Activated CD4-positive, CD25-positive, alpha-beta regulatory T cell treated with anti-CD3 and anti-CD28 coated beads, Interleukin-2, amount 50 U/mL, for 24 hours (primary cell): Measurements from ENCODE around the gene PDZD2.
A peak's percentile ranks its signal among the peaks of the same experiment; 100 is the strongest.

Source experiments
- ATAC-seq, 2 donors: fragments of 150-1000 bp; cut with Tn5 transposase; one replicate each; pipeline ENCODE4 v1.10.0; 2021; ENCODE audit warnings: mild to moderate bottlenecking in 1 of 2, moderate library complexity in 1 of 2

PDZD2 gene

DNA sequence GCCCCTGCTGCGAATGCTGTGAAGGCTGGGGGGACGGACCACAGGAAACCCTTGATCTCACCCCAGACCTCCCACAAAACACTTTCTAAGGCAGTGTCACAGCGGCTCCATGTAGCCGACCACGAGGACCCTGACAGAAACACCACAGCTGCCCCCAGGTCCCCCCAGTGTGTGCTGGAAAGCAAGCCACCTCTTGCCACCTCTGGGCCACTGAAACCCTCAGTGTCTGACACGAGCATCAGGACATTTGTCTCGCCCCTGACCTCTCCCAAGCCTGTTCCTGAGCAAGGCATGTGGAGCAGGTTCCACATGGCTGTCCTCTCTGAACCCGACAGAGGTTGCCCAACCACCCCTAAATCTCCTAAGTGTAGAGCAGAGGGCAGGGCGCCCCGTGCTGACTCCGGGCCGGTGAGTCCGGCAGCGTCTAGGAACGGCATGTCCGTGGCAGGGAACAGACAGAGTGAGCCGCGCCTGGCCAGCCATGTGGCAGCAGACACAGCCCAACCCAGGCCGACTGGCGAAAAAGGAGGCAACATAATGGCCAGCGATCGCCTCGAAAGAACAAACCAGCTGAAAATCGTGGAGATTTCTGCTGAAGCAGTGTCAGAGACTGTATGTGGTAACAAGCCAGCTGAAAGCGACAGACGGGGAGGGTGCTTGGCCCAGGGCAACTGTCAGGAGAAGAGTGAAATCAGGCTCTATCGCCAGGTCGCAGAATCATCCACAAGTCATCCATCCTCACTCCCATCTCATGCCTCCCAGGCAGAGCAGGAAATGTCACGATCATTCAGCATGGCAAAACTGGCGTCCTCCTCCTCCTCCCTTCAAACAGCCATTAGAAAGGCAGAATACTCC is 450.4 kb downstream of the PDZD2 start:
- no peak for ATAC-seq

- ATAC-seq, result no peak
Observed at GRCh38 chr5:32090026-32090754, 451.3 kb downstream of the PDZD2 start.

- no peak for ATAC-seq
Observed at GRCh38 chr5:32090755-32091128, 451.8 kb downstream of the PDZD2 start.

- peak; percentile 85 to 89 for ATAC-seq
Observed at GRCh38 chr5:32092938-32093812, 454.2 kb downstream of the PDZD2 start.

DNA sequence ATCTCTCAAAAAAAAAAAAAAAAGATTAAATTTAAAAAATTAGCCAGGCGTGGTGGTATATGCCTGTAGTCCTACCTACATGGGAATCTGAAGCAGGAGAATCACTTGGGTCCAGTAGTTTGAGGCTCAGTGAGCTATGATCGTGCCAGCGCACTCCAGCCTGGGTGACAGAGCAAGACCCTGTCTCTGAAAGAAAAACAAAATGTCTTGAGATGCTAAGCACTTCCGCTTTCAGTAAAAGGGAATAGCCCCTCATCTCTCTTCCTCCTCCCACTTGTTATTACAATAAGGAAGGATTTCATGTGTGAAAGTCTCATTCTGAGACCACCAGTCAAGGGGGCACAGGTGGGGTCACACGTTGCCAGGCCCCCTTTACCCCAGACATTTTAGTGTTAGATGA is 455.8 kb downstream of the PDZD2 start:
- ATAC-seq, result no peak

DNA sequence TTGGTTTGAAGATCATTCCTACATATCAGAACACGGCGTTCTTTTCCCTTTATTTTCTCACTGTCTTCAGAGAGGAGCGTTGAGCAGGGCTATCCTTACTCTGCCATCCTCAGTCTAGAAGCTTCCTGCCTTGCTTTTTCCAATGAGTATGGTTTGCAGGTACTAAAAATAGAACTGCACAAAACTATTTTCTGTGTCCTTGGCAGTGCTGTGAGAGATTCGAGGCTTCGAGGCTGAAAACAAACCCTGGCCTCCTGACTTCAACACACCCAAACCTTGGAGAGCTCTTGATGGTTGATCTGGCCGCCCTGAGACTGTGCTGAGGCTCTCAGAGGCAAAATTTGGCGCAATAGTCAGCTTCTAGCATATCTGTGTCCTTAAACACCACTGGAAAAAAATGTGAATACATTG is 456.3 kb downstream of the PDZD2 start:
- no peak for ATAC-seq

GRCh38 chr5:32096891-32097595 is 458.1 kb downstream of the PDZD2 start:
- no peak for ATAC-seq

DNA sequence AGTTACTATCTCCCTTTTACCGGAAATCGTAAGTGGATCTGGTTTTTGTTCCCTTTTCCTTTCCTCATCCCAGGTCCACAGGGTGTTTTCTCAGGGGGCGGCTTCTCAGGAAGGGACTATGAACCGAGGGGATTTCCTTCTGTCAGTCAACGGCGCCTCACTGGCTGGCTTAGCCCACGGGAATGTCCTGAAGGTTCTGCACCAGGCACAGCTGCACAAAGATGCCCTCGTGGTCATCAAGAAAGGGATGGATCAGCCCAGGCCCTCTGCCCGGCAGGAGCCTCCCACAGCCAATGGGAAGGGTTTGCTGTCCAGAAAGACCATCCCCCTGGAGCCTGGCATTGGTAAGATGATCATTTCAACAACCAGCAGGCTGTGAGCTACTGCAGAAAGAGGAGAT is 459.4 kb downstream of the PDZD2 start:
- ATAC-seq, result no peak

- ATAC-seq, result no peak
Observed at GRCh38 chr5:32098890-32099310, 460.0 kb downstream of the PDZD2 start.

- no peak for ATAC-seq
Observed at GRCh38 chr5:32099486-32100035, 460.6 kb downstream of the PDZD2 start.

DNA sequence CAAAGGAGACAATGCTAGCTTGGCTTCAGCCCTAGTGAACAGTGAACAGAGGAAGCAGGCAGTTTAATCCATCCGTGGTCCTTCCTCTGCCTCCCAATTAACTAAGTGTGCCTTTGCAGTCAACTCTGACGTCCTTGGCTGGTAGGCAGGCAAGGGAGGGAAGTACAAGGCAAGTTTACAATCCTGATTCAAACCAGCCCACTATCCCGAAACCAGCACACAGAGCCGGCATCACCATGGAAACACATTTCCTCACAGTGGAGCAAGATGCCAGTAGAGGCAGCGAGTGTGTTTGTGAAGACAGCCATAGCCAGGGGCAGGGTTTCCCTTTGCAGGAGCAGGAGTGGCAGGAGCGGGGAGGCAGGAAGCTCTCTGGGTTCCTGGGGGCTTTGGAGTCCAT is 461.3 kb downstream of the PDZD2 start:
- no peak for ATAC-seq

DNA sequence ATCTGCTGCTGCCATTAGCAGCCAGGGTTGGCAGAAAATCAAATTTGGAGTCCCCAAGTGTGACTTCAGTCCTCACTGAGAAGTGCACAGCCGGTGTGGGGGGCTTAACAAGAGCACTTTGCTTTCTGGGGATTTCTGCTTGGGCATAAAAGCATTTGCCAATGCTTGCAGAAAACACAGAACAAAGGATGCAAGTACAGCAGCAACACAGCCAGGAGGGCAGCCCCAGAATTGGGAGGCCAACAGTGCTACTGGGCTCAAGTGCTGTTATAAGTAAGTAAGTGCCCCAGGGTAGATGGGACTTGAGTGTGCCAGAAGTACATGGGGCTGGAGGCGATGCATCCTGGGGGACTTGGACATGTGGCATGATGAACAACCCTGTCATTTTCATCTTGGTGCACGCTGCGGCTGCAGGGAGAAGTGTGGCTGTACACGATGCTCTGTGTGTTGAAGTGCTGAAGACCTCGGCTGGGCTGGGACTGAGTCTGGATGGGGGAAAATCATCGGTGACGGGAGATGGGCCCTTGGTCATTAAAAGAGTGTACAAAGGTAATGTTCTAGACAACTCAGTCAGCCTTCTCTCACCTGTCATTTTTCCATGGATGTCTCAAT is 461.9 kb downstream of the PDZD2 start:
- no peak for ATAC-seq

- ATAC-seq, result no peak
Observed at GRCh38 chr5:32102254-32102986, 463.5 kb downstream of the PDZD2 start.

GRCh38 chr5:32103521-32103920 is 464.6 kb downstream of the PDZD2 start:
- ATAC-seq, result no peak

DNA sequence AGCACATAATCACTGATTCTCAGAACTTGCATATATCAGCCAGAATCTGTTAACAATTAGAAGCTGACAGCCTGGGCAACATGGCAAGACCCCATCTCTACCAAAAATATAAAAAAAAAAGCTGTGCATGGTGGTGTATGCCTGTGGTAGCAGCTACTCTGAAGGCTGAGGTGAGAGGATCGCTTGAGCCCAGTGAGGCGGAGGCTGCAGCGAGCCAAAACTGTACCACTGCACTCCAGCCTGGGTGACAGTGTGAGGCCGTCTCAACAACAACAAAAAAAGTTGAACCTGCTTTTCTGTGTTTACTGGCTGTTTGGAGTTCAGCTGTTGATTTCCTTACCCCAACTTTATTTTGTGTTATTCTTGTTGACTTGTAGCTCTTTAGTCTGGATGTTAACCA is 468.4 kb downstream of the PDZD2 start:
- ATAC-seq, result no peak

GRCh38 chr5:32108167-32108566 is 469.2 kb downstream of the PDZD2 start:
- ATAC-seq, result no peak

- no peak for ATAC-seq
Observed at GRCh38 chr5:32109236-32109635, 470.3 kb downstream of the PDZD2 start.

DNA sequence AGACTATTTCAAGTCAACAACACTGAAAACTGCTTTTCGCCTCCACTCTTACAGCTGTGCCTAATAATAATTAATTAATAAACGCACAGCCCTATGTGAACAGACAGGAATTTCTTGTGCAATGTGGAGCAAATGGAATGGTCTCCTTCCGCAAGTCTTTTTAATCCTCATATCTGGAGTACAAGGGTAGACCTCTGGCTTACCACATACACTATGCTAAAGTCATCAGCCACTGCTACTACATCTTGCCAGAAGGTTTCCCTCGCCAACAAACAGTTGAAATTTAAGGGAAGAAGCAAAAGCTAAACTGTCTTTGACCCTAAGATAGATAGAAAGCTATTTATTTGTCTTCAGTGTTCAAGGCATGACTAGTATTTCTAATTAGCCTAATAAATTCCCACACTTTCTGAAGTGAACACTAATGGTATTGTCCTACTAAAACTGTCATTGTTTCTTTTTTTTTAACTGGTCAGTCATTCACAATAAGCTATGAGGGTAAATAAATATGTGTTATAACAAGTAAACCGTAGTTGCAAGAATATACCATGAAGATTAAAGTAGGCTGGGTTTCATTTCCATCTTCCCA is 471.3 kb downstream of the PDZD2 start:
- ATAC-seq, result no peak

DNA sequence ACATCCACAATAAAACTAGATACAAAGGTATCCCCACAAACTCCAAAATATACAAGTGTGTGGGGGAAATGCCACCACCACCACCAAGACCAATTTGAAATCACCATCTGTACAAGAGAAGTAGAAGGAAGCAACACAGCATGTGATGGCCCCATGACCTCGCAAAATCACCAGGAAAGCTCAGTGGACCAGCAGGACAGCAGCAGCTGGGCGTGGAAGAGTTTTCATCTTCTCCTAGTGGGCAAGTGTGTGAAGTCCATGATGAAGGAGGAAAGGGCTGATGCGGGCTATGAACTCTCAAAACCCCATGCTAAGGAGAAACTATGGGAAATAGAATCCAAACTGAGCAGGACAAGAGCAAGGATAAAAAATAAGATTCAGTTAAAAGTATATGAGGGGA is 477.1 kb downstream of the PDZD2 start:
- ATAC-seq, result no peak

- ATAC-seq, result no peak
Observed at GRCh38 chr5:32116574-32117313, 477.8 kb downstream of the PDZD2 start.
